MM.1S (cell line): ENCODE results near the gene SBSN.

ENCODE experiments used
- EZH2 ChIP-seq: fragments of 300-600 bp; sonication (generic); optimal IDR thresholded peaks from 2 replicates; pipeline ENCODE3; 2017; ENCODE audit warnings: low read depth, mild to moderate bottlenecking, antibody characterized with exemption, low read length, mixed read lengths
- TF ChIP-seq, protein P1 (sequence below): fragments of 300-600 bp; sonication (generic); IDR thresholded peaks from 2 replicates; pipeline ENCODE4 v1.5.1; 2016; ENCODE audit warnings: antibody characterized with exemption, low read length, mixed read lengths

DNA sequence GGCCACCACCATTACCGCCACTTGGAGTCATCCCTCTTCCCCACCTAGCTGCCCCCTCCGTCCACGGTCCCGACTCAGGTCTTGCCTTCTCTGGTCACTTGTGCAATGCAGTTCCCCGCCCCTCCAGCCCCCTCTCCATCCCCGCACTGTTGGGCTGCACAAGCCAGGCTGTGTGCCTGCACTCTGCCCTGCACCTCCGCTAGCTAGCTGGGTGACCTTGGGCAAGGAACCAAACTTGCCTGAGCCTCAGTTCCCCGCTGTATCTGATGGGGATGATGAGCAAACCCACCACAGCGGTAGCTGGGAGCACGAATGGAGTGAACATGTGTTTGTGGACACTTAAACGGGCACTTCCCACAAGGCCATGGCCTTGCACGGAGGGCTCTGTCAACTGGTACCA, 11.7 kb upstream of the SBSN start:
- TF ChIP-seq, protein P1, sequence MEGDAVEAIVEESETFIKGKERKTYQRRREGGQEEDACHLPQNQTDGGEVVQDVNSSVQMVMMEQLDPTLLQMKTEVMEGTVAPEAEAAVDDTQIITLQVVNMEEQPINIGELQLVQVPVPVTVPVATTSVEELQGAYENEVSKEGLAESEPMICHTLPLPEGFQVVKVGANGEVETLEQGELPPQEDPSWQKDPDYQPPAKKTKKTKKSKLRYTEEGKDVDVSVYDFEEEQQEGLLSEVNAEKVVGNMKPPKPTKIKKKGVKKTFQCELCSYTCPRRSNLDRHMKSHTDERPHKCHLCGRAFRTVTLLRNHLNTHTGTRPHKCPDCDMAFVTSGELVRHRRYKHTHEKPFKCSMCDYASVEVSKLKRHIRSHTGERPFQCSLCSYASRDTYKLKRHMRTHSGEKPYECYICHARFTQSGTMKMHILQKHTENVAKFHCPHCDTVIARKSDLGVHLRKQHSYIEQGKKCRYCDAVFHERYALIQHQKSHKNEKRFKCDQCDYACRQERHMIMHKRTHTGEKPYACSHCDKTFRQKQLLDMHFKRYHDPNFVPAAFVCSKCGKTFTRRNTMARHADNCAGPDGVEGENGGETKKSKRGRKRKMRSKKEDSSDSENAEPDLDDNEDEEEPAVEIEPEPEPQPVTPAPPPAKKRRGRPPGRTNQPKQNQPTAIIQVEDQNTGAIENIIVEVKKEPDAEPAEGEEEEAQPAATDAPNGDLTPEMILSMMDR = no peak
- no peak for TF ChIP-seq EZH2
